HG03064 (cell line): ENCODE results near the gene SDHC.
A peak's percentile ranks its signal among the peaks of the same experiment; 100 is the strongest.
"Not testable (repeated sequence)": the region's sequence is repeated elsewhere in the genome, so short reads cannot be mapped to it uniquely, and the experiment has no call there.

Source experiments
- ATAC-seq: cut with Tn5 transposase; IDR thresholded peaks from one replicate; pipeline ENCODE4 v1.9.1; 2021; ENCODE audit warnings: low read depth; ENCODE audit not compliant: unreplicated experiment

SDHC gene

GRCh38 chr1:161309868-161310267, 4.3 kb upstream of the SDHC start, which contains the start of gene MPZ:
Gene MPZ, minus strand, starts transcription at chr1:161309968. Its CDS starts 63 bp downstream, at chr1:161309905.
- no peak for ATAC-seq

- no peak for ATAC-seq
Observed at GRCh38 chr1:161311595-161312181, 2.5 kb upstream of the SDHC start.

- no peak for ATAC-seq
Observed at GRCh38 chr1:161313554-161314200, 504 bp upstream of the SDHC start.

- not testable (repeated sequence) for ATAC-seq
Observed at GRCh38 chr1:161315841-161316674, 1.9 kb downstream of the SDHC start.

- no peak for ATAC-seq
Observed at GRCh38 chr1:161324020-161324419, 9.8 kb downstream of the SDHC start.

GRCh38 chr1:161330346-161330745, 16.2 kb downstream of the SDHC start:
- ATAC-seq: no peak

- ATAC-seq: no peak
Observed at GRCh38 chr1:161333166-161333565, 19.0 kb downstream of the SDHC start.

- ATAC-seq: no peak
Observed at GRCh38 chr1:161335796-161336195, 21.6 kb downstream of the SDHC start.

- no peak for ATAC-seq
Observed at GRCh38 chr1:161342177-161342576, 28.0 kb downstream of the SDHC start.

GRCh38 chr1:161342821-161343220, 28.6 kb downstream of the SDHC start:
- no peak for ATAC-seq

- ATAC-seq: no peak
Observed at GRCh38 chr1:161350671-161351070, 36.5 kb downstream of the SDHC start.

- ATAC-seq: no peak
Observed at GRCh38 chr1:161351482-161351881, 37.3 kb downstream of the SDHC start.

- no peak for ATAC-seq
Observed at GRCh38 chr1:161357073-161357472, 42.9 kb downstream of the SDHC start.

GRCh38 chr1:161359291-161359690, 45.1 kb downstream of the SDHC start:
- no peak for ATAC-seq

GRCh38 chr1:161364332-161364731, 50.2 kb downstream of the SDHC start:
- no peak for ATAC-seq

- no peak for ATAC-seq
Observed at GRCh38 chr1:161365207-161365606, 51.0 kb downstream of the SDHC start.

GRCh38 chr1:161367684-161368400, 53.7 kb downstream of the SDHC start, which contains the start of gene CFAP126:
Gene CFAP126, minus strand, starts transcription at chr1:161367876. Its CDS starts 8 bp downstream, at chr1:161367868.
- peak; percentile 87 for ATAC-seq

GRCh38 chr1:161373442-161373841, 59.3 kb downstream of the SDHC start:
- no peak for ATAC-seq

- no peak for ATAC-seq
Observed at GRCh38 chr1:161374373-161374772, 60.2 kb downstream of the SDHC start.

GRCh38 chr1:161378014-161378413, 63.8 kb downstream of the SDHC start:
- no peak for ATAC-seq

- no peak for ATAC-seq
Observed at GRCh38 chr1:161379071-161379470, 64.9 kb downstream of the SDHC start.
